Naive B cell (primary cell): ENCODE measurements around the gene TMEM258. TPM values are rescaled to one million over a fixed set of nuclear protein-coding genes. Genes with fewer than 3 reads are reported as not detected.
A peak's percentile ranks its signal among the peaks of the same experiment; 100 is the strongest.

ENCODE experiments used
- ATAC-seq, 2 donors: fragments of 150-1000 bp; cut with Tn5 transposase; 2 replicates each; pipeline ENCODE4 v1.10.0; 2021; ENCODE audit warnings: low read depth in 2 of 2, mild to moderate bottlenecking in 2 of 2, moderate library complexity in 2 of 2
- DNase-seq: peaks from one replicate; pipeline ENCODE4 v3.0.0; 2022
- H3K27ac Mint-ChIP-seq, 6 donors: one replicate each; pipeline ENCODE4 v1.8.0; 2020 to 2022; ENCODE audit warnings: mild to moderate bottlenecking in 6 of 6, mixed read lengths in 6 of 6, moderate library complexity in 5 of 6, inconsistent platforms in 2 of 6
- H3K27me3 Mint-ChIP-seq, 3 donors: one replicate each; pipeline ENCODE4 v1.8.0; 2021 to 2022; ENCODE audit warnings: mixed read lengths in 3 of 3, mild to moderate bottlenecking in 1 of 3
- H3K36me3 Mint-ChIP-seq, 2 donors: one replicate each; pipeline ENCODE4 v1.8.0; 2020 to 2022; ENCODE audit warnings: mixed read lengths in 2 of 2, inconsistent platforms in 1 of 2, mild to moderate bottlenecking in 1 of 2
- H3K4me1 Mint-ChIP-seq, 3 donors: one replicate each; pipeline ENCODE4 v1.8.0; 2020 to 2022; ENCODE audit warnings: mixed read lengths in 3 of 3, inconsistent platforms in 1 of 3, mild to moderate bottlenecking in 1 of 3, moderate library complexity in 1 of 3
- H3K4me3 Mint-ChIP-seq, 8 donors: one replicate each; pipeline ENCODE4 v1.8.0; 2020 to 2022; ENCODE audit warnings: mild to moderate bottlenecking in 8 of 8, mixed read lengths in 8 of 8, moderate library complexity in 8 of 8, inconsistent platforms in 2 of 8
- H3K9me3 Mint-ChIP-seq, 7 donors: one replicate each; pipeline ENCODE4 v1.8.0; 2020 to 2022; ENCODE audit warnings: mixed read lengths in 7 of 7, mild to moderate bottlenecking in 5 of 7, inconsistent platforms in 2 of 7, moderate library complexity in 1 of 7
- polyA plus RNA-seq, 6 donors: library from polyadenylated mRNA; unstranded; fragments of 300-500 nt; fragmentation: Illumina TruSeq; gene quantifications; one replicate each; pipeline ENCODE4 v1.2.3, GENCODE V29; 2021; ENCODE audit warnings: low read depth in 6 of 6

TMEM258 gene
- polyA plus RNA-seq, 6 donors from 2014 or later, result 117 to 238 (median 185) TPM

- Mint-ChIP-seq H3K27me3 (peaks cover 21 to 53% (median 50%) of the 10 kb centered on the region in 3 donors), H3K27ac (peak within 1 kb of the TSS in 3 of 6 donors; percentile 3 to 72 (median 59)), H3K36me3 (no peaks in the 10 kb centered on the region), H3K9me3 (no peaks in the 10 kb centered on the region), H3K4me3 (peak within 1 kb of the TSS; percentile 12 to 90 (median 78)), H3K4me1 (peaks cover 13 to 20% (median 14%) of the 10 kb centered on the region in 3 donors)
- DNase-seq (peak; percentile 44), ATAC-seq (peak; percentile 89)
Observed at GRCh38 chr11:61752117-61752924, 40.1 kb downstream of the TMEM258 start, which contains the start of gene MYRF. Gene MYRF, plus strand, starts transcription at chr11:61752636. Its CDS starts 109 bp downstream, at chr11:61752745.

DNA sequence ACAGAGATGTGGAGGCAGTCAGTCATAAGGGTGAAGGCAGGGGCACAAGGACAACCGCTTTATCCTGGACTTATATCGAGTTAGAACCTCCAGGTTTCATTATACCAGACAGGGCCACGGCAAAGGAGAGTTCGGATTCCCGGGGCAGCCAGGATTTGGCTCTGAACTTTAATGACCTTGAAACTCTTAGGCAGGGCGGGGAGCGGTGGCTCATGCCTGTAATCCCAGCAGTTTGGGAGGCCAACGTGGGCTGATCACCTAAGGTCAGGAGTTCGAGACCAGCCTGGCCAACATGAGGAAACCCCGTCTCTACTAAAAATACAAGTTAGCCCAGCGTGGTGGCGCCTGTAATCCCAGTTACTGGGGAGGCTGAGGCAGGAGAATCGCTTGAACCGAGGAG is 41.0 kb downstream of the TMEM258 start:
- H3K4me1 Mint-ChIP-seq, result peaks cover 5 to 16% (median 13%) of the 10 kb centered on the region in 3 donors
- H3K9me3 Mint-ChIP-seq, result no peaks in the 10 kb centered on the region
- H3K27me3 Mint-ChIP-seq, result peaks cover 21 to 50% (median 50%) of the 10 kb centered on the region in 3 donors
- H3K4me3 Mint-ChIP-seq, result peak overlapping the region in 6 of 8 donors; percentile 30 to 90 (median 55)
- no peak for DNase-seq
- ATAC-seq, result no peak
- no peaks in the 10 kb centered on the region for H3K36me3 Mint-ChIP-seq
- H3K27ac Mint-ChIP-seq, result no peak overlapping the region

DNA sequence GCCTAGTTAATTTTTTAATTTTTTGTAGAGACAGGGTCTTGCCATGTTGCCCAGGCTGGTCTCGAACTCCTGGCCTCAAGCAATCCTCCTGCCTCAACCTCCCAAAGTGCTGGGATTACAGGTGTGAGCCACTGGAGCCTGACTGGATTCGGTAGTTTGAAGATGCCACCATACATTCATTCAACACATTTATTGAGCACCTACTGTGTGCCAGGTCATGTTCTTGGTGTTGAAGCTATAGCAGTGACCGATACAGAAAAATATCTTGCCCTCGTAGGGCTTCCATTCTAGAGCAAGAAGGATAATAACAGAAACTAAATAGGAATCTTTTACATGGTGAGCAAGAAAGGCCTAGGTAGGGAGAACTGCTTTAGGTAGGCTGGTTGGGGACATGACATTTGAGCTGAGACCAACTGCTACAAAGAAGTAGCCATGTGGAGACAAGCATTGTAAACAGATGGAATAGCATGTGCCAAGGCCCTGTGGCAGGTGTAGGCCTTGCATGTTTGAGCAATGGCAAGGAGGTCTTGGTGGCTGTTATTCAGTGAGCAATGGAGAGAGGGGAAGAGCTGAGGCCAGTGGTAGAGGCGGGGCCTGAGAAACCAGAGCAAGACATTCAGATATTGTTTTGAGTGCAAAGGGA is 41.6 kb downstream of the TMEM258 start:
- H3K4me3 Mint-ChIP-seq, result peak overlapping the region in 5 of 8 donors; percentile 4 to 72 (median 40)
- H3K36me3 Mint-ChIP-seq, result no peaks in the 10 kb centered on the region
- peaks cover 21 to 50% (median 47%) of the 10 kb centered on the region in 3 donors for H3K27me3 Mint-ChIP-seq
- DNase-seq (no peak), ATAC-seq (no peak)
- H3K4me1 Mint-ChIP-seq, result peaks cover 5 to 13% (median 10%) of the 10 kb centered on the region in 3 donors
- no peak overlapping the region for H3K27ac Mint-ChIP-seq
- H3K9me3 Mint-ChIP-seq, result no peaks in the 10 kb centered on the region

GRCh38 chr11:61749591-61750217 is 42.7 kb downstream of the TMEM258 start:
- ATAC-seq (no peak), DNase-seq (no peak)
- peaks cover 5 to 13% (median 10%) of the 10 kb centered on the region in 3 donors for H3K4me1 Mint-ChIP-seq
- peak overlapping the region in 1 of 6 donors; percentile 13 for H3K27ac Mint-ChIP-seq
- no peaks in the 10 kb centered on the region for H3K36me3 Mint-ChIP-seq
- no peaks in the 10 kb centered on the region for H3K9me3 Mint-ChIP-seq
- peaks cover 21 to 50% (median 46%) of the 10 kb centered on the region in 3 donors for H3K27me3 Mint-ChIP-seq
- no peak overlapping the region for H3K4me3 Mint-ChIP-seq

DNA sequence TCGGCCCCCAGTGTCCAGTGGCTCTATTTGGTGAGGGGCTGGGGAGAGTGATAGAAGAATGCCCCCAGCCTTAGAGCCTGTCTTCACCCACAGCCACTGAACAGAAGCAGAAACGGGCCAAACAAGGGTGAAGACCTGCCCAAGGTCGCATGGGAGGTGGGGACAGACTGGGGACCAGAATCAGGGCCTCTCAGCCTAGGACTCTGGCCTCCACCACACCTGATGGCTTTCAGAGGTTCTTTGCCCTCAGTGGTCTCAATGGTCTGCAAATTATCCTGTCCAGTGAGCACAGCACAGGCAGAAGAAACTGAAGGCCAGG is 44.5 kb downstream of the TMEM258 start:
- Mint-ChIP-seq H3K36me3 (no peaks in the 10 kb centered on the region), H3K4me3 (peak overlapping the region in 1 of 8 donors; percentile 15), H3K9me3 (no peaks in the 10 kb centered on the region), H3K27me3 (peaks cover 15 to 36% (median 29%) of the 10 kb centered on the region in 3 donors), H3K27ac (no peak overlapping the region), H3K4me1 (peaks cover 1 to 6% (median 5%) of the 10 kb centered on the region in 3 donors)
- ATAC-seq, result no peak
- no peak for DNase-seq

- Mint-ChIP-seq H3K4me1 (peaks cover 0 to 4% (median 4%) of the 10 kb centered on the region in 3 donors), H3K36me3 (no peaks in the 10 kb centered on the region), H3K27me3 (peaks cover 14 to 34% (median 27%) of the 10 kb centered on the region in 3 donors), H3K4me3 (no peak overlapping the region), H3K27ac (no peak overlapping the region), H3K9me3 (no peaks in the 10 kb centered on the region)
- peak; percentile 29 to 39 for ATAC-seq
- DNase-seq, result peak; percentile 26
Observed at GRCh38 chr11:61747192-61747966, 45.0 kb downstream of the TMEM258 start.

DNA sequence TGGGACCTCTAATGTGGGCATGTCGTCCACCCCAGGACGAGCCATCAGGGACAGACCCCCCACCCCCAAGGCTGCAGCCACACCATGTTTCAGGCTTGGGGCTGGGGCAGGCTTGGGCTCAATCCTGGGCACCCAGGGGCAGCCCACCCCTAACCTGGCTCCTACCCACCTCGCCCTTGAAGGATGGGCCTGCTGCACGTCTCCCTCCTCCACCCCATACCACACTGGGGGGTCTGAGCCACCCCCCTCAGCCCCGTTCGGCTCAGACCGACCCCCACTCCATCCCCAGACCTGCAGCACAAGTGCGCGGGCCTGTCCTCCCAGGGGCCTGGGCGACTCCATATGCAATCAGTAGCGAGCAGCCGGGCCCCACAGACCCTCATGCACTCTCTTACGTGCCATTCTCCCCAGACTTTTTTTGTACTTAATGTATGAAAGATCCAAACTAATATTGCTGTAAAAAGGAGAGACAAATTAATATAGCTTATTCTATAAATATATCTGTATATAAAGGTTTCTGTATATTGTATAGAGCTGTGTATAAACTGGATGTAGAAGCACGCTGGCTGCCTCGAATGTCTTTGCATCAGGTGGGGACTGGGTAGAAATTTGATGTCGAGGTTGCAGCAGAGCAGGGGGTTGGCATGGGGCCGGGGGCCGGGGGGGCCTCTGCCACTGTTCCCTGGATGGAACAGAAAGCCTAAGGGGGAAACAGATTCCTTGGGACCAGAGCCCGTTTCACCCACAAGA is 45.8 kb downstream of the TMEM258 start:
- ATAC-seq (no peak), DNase-seq (no peak)
- H3K36me3 Mint-ChIP-seq, result no peaks in the 10 kb centered on the region
- H3K27me3 Mint-ChIP-seq, result peaks cover 14 to 29% (median 22%) of the 10 kb centered on the region in 3 donors
- no peaks in the 10 kb centered on the region for H3K9me3 Mint-ChIP-seq
- no peaks in the 10 kb centered on the region for H3K4me1 Mint-ChIP-seq
- no peak overlapping the region for H3K27ac Mint-ChIP-seq
- no peak overlapping the region for H3K4me3 Mint-ChIP-seq

GRCh38 chr11:61745781-61746441 is 46.5 kb downstream of the TMEM258 start:
- H3K4me1 Mint-ChIP-seq, result no peaks in the 10 kb centered on the region
- ATAC-seq, result no peak
- H3K9me3 Mint-ChIP-seq, result no peaks in the 10 kb centered on the region
- H3K36me3 Mint-ChIP-seq, result no peaks in the 10 kb centered on the region
- H3K4me3 Mint-ChIP-seq, result no peak overlapping the region
- H3K27ac Mint-ChIP-seq, result no peak overlapping the region
- no peak for DNase-seq
- peaks cover 10 to 22% (median 16%) of the 10 kb centered on the region in 3 donors for H3K27me3 Mint-ChIP-seq

- no peak overlapping the region for H3K27ac Mint-ChIP-seq
- H3K27me3 Mint-ChIP-seq, result peaks cover 5 to 15% (median 12%) of the 10 kb centered on the region in 3 donors
- DNase-seq (no peak), ATAC-seq (no peak)
- H3K4me3 Mint-ChIP-seq, result no peak overlapping the region
- no peaks in the 10 kb centered on the region for H3K4me1 Mint-ChIP-seq
- H3K36me3 Mint-ChIP-seq, result no peaks in the 10 kb centered on the region
- no peaks in the 10 kb centered on the region for H3K9me3 Mint-ChIP-seq
Observed at GRCh38 chr11:61744609-61745156, 47.7 kb downstream of the TMEM258 start.

- H3K27me3 Mint-ChIP-seq, result peaks cover 1 to 10% (median 7%) of the 10 kb centered on the region in 3 donors
- no peaks in the 10 kb centered on the region for H3K36me3 Mint-ChIP-seq
- H3K27ac Mint-ChIP-seq, result no peak overlapping the region
- ATAC-seq, result no peak
- DNase-seq, result no peak
- H3K4me1 Mint-ChIP-seq, result no peaks in the 10 kb centered on the region
- H3K4me3 Mint-ChIP-seq, result no peak overlapping the region
- no peaks in the 10 kb centered on the region for H3K9me3 Mint-ChIP-seq
Observed at GRCh38 chr11:61744181-61744580, 48.2 kb downstream of the TMEM258 start.

DNA sequence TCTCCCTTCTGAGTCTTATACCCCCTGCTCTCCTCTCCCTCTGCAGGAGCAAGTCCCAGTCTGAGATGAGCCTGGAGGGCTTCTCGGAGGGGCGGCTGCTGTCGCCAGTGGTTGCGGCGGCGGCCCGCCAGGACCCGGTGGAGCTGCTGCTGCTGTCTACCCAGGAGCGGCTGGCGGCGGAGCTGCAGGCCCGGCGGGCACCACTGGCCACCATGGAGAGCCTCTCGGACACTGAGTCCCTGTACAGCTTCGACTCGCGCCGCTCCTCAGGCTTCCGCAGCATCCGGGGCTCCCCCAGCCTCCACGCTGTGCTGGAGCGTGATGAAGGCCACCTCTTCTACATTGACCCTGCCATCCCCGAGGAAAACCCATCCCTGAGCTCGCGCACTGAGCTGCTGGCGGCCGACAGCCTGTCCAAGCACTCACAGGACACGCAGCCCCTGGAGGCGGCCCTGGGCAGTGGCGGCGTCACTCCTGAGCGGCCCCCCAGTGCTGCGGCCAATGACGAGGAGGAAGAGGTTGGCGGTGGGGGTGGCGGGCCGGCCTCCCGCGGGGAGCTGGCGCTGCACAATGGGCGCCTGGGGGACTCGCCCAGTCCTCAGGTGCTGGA is 48.8 kb downstream of the TMEM258 start:
- no peaks in the 10 kb centered on the region for H3K9me3 Mint-ChIP-seq
- H3K4me3 Mint-ChIP-seq, result no peak overlapping the region
- no peak for DNase-seq
- H3K27me3 Mint-ChIP-seq, result peaks cover 0 to 4% (median 1%) of the 10 kb centered on the region in 3 donors
- H3K36me3 Mint-ChIP-seq, result no peaks in the 10 kb centered on the region
- ATAC-seq, result no peak
- H3K4me1 Mint-ChIP-seq, result no peaks in the 10 kb centered on the region
- H3K27ac Mint-ChIP-seq, result no peak overlapping the region
